Stimulated activated CD4-positive, alpha-beta T cell treated with anti-CD3 and anti-CD28 coated beads, Interleukin-1b, Interleukin-23, amount 100 ng/mL, for 1 hour (primary cell): ENCODE data around the gene NDUFB8.

Source experiments
- DNase-seq, 2 donors: peaks; one replicate each; pipeline ENCODE4 v3.0.0-alpha.2; 2020; ENCODE audit warnings: low read depth in 2 of 2

The NDUFB8 gene

GRCh38 chr10:100506596-100507356 is 22.9 kb downstream of the NDUFB8 start:
- no peak for DNase-seq

GRCh38 chr10:100505164-100505563 is 24.5 kb downstream of the NDUFB8 start:
- no peak for DNase-seq

- DNase-seq: no peak
These were observed 25.6 kb downstream of the NDUFB8 start for GRCh38 chr10:100504096-100504495.

GRCh38 chr10:100502926-100503494 is 26.7 kb downstream of the NDUFB8 start:
- no peak for DNase-seq

GRCh38 chr10:100501423-100501822 is 28.2 kb downstream of the NDUFB8 start:
- DNase-seq: no peak

GRCh38 chr10:100498059-100498458 is 31.6 kb downstream of the NDUFB8 start:
- no peak for DNase-seq

GRCh38 chr10:100496567-100496966 is 33.1 kb downstream of the NDUFB8 start:
- DNase-seq: no peak

- no peak for DNase-seq
These were observed 39.1 kb downstream of the NDUFB8 start for GRCh38 chr10:100490531-100490930.

GRCh38 chr10:100489396-100489795 is 40.3 kb downstream of the NDUFB8 start:
- DNase-seq: no peak

GRCh38 chr10:100487529-100487928 is 42.1 kb downstream of the NDUFB8 start:
- DNase-seq: no peak

- no peak for DNase-seq
These were observed 43.7 kb downstream of the NDUFB8 start for GRCh38 chr10:100485801-100486495.

GRCh38 chr10:100485366-100485765 is 44.3 kb downstream of the NDUFB8 start:
- DNase-seq: no peak

- DNase-seq: no peak
These were observed 45.6 kb downstream of the NDUFB8 start for GRCh38 chr10:100483876-100484666.

- DNase-seq: no peak
These were observed 46.9 kb downstream of the NDUFB8 start for GRCh38 chr10:100482834-100483185.

- peak; percentile 10 to 43 for DNase-seq
These were observed 47.4 kb downstream of the NDUFB8 start for GRCh38 chr10:100482181-100482833.

- DNase-seq: peak; percentile 68 to 92
These were observed 48.1 kb downstream of the NDUFB8 start for GRCh38 chr10:100481462-100482081.

GRCh38 chr10:100480002-100480401 is 49.7 kb downstream of the NDUFB8 start:
- no peak for DNase-seq

GRCh38 chr10:100479037-100479436 is 50.6 kb downstream of the NDUFB8 start:
- no peak for DNase-seq

GRCh38 chr10:100477970-100478369 is 51.7 kb downstream of the NDUFB8 start:
- no peak for DNase-seq
